Inflammatory macrophage treated with lipopolysaccharide for 1 hour (primary cell): Measurements from ENCODE around the gene ARHGAP9.

Source experiments
- DNase-seq, 2 donors: peaks; one replicate each; pipeline ENCODE4 v3.0.0-alpha.2; 2020 to 2022

ARHGAP9 gene

GRCh38 chr12:57491393-57492280, 12.0 kb upstream of the ARHGAP9 start:
- no peak for DNase-seq

- no peak for DNase-seq
These were observed 10.5 kb upstream of the ARHGAP9 start for GRCh38 chr12:57490126-57490525.

DNA sequence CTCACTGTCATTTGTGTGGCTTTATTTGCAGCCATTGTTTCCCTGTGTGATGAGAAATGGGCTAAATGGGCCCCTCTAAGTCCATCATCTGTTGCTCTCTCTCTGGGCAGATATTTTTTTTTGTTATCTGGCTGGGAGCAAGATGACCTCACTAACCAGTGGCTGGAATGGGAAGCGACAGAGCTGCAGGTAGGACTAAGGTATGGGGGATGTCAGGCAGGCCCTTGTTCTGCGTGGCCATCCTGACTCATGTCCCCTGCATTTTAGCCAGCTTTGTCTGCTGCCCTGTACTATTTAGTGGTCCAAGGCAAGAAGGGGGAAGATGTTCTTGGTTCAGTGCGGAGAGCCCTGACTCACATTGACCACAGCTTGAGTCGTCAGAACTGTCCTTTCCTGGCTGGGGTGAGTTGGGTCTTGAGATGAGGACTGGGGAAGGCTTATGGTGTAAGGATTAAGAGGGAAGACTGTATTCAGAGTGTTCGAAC, 9.5 kb upstream of the ARHGAP9 start:
- no peak for DNase-seq

DNA sequence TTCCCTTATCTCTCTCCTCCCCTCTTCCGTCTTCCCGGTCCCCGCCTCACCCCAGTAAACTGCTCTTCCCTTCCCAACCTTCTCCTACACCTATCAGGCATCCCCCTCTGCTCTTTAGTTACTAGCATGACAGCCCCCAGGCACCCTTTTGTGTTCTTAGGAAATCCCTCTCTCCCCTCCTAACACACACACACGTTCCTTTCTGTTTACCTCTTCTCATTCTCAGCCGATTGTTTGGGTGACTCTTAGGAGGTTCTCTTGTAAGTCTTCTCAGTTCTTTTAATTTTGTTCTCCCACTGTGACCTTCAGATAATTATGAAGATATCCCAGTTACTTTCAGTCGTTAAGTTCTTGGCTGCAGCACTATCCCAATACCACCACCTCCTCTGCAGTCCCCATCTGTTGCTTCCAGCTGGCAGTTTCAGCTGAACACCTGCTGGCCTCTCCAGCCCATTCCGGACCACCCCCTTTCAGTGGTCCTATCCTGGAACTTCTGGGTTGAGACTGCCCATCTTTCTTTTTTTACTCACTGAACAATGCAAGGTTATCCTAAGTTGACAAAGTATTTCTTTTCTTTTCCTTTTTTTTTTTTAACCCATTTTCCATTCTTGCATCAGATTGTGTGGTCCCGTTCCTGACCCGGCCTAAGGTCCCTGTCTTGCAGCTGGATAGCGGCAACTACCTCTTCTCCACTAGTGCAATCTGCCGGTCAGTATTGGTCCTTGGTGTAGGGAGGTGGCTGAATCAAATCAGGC, 8.9 kb upstream of the ARHGAP9 start:
- no peak for DNase-seq

DNA sequence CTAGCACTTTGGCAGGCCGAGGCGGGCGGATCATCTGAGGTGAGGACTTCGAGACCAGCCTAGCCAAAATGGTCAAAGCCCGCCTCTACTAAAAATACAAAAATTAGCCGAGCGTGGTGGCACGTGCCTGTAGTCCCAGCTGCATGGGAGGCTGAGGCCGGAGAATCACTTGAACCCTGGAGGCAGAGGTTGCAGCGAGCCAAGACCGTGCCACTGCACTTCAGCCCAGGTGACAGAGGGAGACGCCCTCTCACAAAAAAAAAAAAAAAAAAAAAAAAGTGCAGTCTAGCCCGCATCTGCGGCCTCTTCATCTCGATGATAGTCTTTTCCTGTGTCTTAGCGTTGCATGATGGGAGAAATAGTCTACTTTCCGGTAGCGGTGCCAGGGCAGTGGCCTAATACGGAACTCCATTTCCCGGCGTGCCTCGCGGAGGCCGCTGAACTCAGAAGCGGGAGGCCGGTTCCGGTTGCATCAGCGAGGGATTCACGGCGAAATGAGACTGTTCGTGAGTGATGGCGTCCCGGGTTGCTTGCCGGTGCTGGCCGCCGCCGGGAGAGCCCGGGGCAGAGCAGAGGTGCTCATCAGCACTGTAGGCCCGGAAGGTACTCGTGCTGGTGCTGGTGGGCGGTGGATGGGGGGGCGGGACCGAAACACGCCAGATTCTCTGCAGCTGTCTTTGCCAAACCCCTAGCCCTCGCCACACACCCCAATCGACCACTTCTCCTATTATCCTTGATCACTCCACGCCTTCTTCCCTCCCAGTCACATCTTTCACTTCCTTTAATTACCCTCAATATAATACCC, 8.1 kb upstream of the ARHGAP9 start, which contains the start of gene MARS1:
TSS of gene MARS1 (plus strand) at position 472 of the 805 bp plus-strand sequence. CDS start at position 495, 23 bp downstream.
- peak; percentile 93 to 95 for DNase-seq

GRCh38 chr12:57487055-57487596, 7.5 kb upstream of the ARHGAP9 start:
- DNase-seq, result no peak

DNA sequence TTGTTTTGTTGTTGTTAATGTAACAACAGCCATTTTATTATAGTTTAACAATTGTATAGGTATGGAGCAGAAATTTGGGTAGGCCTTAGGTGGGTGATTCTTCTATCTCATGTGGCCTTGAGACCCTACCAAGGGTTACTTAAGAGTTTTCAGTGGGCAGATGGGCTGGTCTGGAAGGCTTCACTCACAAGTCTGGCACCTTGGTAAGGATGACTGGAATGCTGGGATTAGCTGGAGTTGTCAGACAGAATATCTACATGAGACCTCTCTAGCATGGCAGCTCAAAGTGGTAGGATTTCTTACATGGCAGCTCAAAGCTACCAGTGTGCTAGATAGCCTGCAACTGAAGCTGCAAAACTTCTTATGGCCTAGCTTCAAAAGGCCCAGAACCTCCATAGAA, 6.0 kb upstream of the ARHGAP9 start:
- no peak for DNase-seq

GRCh38 chr12:57483466-57483865, 3.8 kb upstream of the ARHGAP9 start:
- DNase-seq, result no peak

GRCh38 chr12:57481671-57482070, 2.0 kb upstream of the ARHGAP9 start:
- DNase-seq, result no peak

GRCh38 chr12:57479043-57479375, 657 bp downstream of the ARHGAP9 start:
- no peak for DNase-seq

DNA sequence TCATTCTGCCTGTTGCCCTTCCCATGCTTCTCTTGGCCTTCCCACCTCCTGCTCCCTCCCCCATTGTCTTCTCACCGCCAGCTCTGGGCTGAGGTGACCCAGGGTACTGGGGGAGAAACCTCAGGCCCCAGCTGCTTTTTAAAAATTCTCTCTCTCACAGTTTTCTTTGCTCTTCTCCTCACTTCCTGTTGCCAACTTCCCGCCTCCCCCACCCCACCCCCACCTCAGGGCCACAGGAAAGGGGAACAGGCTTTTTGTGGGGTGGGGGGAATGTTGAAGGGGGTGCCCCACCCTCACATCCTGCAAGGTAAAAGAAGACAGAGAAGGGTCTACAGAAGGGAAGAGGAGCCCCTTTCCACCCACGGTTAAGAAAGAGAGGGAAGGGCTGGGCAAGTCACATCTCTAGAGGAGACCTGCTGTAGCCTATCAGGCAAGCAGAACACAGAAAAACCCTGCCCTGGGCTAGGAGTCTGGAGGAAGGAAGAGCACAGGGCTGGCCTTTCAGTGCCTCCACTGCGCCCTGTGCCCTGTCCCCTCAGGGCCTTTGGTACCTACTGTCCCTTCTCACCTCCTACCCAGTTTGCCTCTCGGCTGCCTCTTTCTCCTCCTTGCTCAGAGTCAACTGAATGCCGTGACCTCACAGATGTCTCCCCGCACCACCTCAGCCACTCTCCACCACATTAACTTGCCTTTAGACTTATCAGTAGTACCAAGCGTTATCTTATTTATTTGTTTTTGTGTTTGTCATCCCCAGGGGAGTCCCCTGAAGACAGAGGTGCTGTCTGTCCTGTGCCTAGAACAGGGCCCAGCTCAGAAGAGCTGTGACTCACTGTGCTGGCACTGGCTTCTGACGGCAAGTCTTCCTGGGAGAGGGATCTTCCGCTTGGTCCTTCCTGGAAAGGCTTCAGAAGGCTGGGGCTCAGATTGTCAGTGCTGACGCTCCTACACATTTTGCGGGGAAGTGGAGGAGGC, 1.7 kb downstream of the ARHGAP9 start:
- peak; percentile 60 to 63 for DNase-seq

- DNase-seq, result no peak
These were observed 2.5 kb downstream of the ARHGAP9 start for GRCh38 chr12:57476993-57477709.

DNA sequence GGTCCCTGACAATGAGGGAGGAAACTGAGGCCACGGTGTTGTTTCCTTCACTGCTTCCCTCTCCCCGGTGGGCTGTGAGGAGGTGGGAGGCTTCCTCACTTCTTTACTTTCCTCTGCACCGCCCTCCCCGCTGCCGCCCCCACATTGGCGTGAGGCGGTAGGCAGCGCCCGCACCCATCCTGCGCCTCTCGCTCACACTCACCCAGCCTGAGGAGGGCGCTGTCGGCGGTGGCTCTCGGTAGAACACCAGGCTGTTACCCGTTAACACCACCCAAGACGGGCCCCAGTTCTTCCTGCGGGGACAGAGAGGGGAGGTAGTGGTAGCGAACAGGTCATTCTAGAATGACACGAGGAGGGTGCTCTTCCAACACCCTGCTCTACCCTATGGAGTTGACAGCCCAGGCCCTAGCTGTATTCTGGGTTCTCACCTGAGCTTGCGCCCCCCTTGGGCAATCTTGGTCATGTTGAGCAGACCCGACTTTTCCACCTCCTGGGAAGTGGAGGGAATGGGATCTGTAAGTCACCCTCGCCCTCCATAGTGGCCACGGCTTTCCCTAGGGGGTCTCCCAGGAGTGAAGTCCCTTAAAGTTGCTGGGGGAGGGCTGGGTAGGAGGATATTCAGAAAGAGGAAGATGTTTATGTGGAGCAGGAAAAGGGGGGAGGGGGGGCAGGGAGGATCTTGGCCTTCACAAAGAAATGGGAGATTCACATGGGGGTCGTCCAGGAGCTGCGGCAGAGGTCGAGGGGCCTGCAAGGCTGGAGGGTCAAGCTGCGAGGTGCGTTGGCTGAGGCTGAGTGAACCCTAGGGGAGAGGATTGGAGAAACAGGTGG, 3.3 kb downstream of the ARHGAP9 start:
- DNase-seq, result peak in 1 of 2 donors; percentile 53

- no peak for DNase-seq
These were observed 4.2 kb downstream of the ARHGAP9 start for GRCh38 chr12:57475271-57476161.

GRCh38 chr12:57474862-57475261, 4.8 kb downstream of the ARHGAP9 start:
- DNase-seq, result no peak

GRCh38 chr12:57474430-57474829, 5.2 kb downstream of the ARHGAP9 start:
- no peak for DNase-seq

GRCh38 chr12:57473886-57474285, 5.8 kb downstream of the ARHGAP9 start:
- no peak for DNase-seq

DNA sequence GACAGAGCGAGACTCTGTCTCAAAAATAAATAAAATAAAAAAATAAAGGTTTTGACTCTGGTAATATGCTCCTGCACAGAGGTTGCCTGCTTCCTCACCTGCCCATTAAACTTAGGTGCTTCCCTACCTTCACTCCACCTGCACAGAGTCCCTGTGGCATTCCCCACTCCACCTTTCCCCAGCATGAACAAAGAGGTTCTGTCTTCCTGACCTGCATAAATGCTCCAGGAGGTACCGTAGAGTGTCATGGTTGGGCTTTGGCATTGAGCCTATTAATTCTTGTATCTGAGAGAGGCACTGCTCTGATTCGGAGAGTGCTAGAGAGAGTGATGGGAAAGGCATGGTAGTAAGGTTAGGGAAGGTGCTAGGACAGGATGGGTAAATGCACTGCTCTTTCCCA, 6.3 kb downstream of the ARHGAP9 start:
- DNase-seq, result no peak

GRCh38 chr12:57472391-57472790, 7.3 kb downstream of the ARHGAP9 start:
- DNase-seq, result no peak
